ENCODE data around the gene CDH4.

CDH4 gene

DNA sequence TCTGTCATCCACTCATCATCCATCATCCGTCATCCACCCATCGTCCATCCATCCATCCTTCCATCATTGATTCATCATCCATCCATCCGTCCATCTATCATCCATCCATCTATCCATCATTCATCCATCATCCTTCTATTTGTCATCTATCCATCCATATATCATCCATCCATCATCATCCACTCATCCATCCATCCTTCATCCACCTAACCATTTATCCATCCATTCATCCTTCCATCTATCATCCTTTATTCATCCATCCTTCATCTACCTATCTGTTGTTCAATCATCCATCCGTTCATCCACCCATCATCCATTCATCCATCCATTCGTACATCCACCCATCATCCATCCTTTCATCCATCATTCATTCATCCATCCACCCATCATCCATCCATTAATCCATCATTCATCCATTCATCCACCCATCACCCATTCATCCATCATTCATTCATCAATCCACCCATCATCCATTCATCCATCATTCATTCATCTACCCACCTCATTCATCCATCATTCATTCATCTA is 266.4 kb downstream of the CDH4 start:
- no peak for DNase-seq (ENCODE audit: low spot score)

DNA sequence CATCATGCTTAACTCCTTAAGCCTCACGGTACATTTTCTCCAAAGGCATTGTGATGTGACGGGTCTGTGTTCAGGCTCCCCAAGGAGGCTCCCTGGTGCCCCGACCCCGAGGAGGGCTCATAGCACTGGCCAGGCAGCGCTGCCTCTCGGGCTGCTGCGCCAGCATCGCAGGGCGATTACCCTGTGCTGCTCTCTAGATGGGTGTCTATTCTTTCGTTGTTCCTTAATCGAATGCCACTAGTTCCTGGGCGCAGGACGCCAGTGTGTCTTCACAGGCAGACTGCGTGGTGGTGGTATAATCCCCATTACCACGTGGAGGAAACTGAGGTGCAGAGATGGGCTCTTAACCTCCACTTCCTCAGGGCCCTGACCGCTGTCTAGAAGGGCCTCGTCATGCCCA is 267.4 kb downstream of the CDH4 start:
- no peak for DNase-seq (ENCODE audit: low spot score)

DNA sequence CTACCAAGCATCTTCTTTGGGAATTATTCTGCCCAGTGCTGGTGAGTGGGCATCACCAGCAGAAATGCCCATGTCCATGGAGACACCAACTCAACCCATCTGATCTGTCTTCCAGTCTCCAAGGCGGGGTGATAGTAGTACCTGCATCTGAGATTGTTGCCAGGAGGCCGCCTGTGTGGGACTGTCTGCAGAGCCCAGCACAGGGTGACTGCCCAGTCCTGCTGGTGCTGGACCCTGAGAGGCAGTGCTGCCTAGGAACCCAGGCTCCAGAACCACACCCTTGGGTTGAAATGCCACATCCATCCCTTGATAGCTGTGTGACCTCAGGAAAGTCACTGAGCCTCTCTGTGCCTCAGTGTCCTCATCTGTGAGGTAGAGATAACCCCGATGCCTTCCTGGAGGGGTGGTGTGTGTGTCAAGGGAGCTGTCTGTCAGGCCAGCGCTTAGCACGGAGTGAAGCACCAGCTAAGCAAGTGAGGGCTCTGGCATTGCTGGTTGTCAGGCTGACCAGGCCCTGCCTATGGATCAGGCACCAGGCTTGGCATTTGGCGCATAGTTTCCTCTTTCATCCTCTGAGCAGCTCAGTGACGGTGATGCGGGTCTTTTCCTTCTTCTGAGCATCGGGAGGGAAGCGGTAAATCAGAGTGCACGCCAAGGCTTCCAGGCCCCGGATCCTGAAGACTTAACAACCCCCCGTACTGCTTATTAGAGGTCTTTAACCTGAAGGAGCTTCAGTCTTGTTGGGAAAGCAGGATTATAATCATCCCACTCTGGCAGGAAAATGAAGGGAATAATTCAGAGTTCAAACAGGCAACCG is 268.2 kb downstream of the CDH4 start:
- DNase-seq (ENCODE audit: low spot score) = no peak

DNA sequence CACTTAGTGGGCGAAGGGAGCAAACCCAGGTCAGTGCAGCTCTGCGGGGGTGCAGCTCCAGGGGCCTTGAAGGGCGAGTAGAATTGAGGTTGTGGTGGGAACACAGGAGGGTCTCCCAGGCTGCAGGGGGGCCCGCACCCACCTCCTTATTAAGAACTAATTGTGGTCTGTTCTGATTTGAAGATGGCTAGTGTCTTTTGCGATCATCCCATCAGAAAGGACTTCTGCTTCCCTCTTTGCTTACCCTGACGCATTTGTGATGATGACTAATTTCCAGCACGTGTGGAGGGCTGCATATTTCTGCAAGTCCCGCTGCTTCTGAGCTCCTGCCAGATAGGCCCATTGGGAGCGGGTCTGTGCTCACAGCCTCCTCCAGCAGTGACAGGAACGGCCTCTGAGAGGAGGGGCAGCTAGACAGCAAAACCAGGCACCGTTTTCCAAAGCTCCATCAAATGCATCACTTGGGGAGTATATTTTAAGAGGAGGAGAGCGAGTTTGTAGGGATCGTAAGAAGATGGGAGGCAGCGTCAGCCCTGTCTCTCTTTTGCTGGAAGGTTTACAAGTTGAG is 268.9 kb downstream of the CDH4 start:
- DNase-seq (ENCODE audit: low spot score) = no peak

DNA sequence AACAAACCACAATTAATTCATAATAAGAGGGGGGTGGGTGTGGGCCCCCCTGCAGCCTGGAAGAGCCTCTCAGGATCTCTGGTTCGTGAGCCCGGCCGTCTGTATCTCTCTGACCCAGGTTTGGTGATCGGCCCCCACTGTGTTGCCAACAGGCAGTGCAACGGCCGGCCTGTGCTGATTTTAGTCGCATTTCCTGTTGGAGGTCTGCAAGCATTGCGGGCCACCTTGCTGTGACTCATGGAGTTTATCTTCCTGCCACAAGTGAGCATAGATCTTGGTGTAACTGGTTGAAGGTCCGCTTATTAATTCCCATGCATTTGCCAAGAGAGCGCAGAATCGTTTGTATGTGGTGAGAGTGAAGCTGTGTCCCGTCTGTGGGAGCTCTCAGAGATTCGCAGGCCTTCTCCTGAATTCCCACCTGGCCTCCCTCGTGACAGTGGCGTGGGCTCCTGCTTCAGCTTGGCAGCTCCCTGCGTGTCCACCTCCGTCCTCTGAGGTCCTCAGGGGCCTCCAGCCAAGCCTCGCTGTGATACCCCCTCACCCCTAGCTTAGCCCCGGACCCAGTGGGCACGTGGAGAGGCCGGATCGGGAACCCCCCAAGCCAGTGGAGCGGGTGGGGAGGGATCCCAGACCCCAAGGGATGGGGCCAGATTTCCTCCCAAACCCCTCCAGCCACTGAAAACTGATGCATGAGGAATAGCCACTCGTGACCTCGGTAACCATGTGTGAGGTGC is 269.8 kb downstream of the CDH4 start:
- no peak for DNase-seq (ENCODE audit: low spot score)

DNA sequence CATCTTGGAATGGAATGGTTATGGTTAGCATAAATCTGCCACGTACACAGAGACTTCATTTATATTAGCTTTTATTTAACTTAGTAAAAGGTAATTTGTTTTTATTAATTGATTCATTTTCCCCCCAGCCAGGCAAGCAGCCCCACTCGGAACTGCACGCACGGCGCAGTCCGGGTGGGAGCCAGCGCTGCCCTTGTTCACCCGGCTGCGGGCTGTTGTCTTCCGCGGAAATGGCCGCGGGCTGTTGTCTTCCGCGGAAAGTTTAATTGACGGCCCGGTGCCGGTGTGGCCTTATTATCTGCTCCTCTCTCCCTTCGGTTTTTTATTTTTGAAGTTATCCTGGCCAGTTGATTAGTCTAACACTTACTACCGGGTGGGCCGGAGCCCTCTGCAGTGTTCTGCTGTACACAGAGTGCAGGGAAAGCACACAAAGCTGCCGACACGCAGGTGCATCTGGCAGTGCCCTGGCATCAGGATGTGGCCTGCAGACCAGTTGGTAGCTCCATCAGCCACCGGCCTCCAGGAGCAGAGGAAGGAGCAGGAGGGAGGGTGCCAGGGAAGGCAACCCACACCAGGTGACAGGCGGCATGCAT is 270.5 kb downstream of the CDH4 start:
- no peak for DNase-seq (ENCODE audit: low spot score)

DNA sequence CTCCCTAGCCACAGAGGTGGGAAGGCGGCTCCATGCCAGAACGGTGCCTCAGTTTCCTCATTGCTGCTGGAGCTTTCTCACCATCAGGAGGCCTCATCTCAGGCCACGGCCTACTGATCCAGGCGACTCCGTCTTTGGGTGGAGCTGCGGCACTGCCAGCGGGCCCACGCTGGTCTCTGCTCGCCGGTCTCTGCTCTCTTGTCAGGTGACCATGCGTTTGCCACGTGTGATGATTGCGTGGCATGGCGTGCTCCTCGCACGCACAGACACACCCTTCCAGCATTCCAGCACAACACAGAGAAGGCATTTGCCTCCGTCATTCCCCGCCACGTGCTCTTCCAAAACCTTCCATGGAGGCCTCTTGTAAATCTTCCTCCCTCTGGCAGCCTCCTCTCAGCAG is 271.1 kb downstream of the CDH4 start:
- no peak for DNase-seq (ENCODE audit: low spot score)

DNA sequence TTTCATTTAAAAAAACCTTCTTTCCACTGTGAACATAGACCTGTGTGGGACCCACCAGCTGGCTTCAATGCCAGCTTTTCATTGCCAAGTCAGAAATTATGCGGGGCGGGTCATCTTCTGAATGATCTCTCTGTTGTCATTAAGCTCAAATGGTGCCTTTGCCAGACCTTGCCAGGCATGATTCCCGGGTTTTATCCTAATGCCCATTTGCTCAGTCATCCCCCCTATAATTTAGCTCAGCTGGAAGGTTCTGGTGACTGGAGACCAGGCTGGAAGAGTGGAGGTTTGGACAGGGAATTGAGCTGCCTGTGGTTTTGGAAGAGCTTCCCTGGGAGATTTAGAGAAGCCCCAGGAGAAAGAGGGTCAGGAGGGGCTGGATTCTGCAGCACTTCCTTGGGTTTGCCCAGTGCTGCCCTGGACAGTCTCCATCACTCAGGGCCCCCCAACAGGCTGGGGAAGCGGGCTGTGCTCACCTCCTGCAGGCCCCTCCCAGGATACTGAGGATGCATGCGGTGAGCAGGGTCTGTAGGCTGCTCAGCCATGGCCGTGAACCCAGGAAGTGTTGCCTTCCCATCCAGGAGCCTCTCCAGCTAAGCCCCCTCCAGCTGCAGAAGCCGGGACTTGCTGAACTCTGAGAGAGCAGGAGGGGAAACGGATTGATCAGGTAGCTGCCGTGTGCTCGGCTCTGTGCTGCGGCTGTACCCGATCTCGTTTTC is 273.0 kb downstream of the CDH4 start:
- DNase-seq (ENCODE audit: low spot score) = no peak

DNA sequence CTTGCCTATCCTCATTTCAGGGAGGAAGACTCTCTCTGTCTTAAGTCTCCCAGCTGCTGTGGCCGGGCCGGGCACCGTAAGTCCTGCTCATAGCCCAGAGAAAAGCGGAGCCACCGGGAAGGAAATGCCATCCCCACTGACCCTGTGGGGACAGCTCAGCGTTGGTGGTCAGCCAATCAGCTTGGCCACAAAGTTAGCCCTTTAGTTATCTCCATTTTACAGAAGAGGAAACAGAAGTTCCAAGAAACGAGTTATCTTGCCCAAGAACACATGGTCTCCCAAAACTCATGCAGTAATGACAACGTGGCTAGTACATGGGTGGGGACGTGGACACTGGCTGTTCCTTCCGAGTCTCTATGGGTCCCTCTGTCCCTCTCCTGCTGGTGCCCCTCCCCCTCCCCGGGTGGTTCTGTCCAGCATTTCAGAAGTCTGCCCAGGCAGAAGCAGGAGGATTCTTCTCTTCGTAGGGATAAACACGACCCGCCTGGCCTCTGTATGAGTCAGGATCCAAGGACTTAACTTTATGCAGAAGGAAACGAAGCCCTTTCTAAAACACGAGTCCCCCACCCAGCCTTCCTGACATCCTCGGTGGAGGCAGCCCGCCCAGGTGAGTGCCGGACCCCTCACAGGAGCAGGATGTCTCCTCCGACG is 273.8 kb downstream of the CDH4 start:
- no peak for DNase-seq (ENCODE audit: low spot score)

DNA sequence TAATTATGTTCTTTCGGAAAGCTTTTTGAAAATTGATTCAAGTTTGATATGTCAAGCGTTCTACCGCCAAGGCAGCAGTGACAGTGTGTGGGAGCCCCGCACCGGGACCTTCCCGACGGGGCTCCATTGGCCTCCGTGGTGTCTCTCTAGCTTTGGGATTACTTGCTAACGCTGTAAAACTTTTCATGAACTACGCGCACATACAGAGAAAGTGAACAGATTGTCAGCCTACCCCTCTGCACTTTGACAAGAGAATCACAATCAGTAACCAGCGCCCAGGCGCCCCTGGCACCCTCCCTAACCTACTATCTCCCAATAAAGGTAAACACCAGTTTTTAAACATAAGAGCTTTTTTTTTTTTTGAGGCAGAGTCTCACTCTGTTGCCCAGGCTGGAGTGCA is 274.8 kb downstream of the CDH4 start:
- no peak for DNase-seq (ENCODE audit: low spot score)

DNA sequence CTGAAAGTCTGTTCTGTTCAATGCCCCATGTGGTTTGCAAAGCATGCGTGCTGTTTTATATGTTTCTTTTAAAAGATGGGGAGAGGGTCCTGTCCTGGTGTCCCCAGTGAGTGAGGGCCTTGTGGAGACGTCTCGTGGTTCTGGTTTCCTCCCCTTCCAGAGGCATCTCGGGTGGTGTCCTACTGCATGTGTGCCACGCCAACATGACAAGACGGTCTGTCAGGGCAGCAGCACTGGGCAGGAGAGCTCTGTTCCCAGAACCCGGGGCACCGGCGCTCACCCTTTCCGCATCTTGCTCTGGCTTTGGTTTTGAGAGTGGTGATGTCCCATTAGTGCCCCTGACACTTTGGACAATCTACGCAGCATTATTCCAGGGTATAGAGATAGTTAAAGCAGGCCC is 275.6 kb downstream of the CDH4 start:
- DNase-seq (ENCODE audit: low spot score) = no peak

DNA sequence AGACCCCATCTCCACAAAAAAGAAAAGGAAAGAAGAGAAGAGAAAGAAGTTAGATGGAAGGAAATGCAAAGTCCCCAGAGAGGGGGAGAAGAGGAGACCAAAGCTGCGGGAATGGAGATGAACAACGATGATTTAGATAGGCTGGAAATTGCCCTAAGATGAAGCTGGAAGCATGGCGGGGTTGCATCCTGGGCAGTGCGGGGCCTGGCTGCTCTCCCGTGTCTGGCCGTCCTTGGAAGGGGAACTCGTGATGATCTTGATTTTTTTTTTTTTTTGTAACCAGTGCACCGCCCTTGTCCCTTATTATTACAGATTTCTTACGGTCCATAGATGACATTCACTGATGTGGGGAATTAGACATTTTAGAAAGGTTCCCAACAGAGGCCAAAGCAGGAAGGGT is 276.5 kb downstream of the CDH4 start:
- no peak for DNase-seq (ENCODE audit: low spot score)

DNA sequence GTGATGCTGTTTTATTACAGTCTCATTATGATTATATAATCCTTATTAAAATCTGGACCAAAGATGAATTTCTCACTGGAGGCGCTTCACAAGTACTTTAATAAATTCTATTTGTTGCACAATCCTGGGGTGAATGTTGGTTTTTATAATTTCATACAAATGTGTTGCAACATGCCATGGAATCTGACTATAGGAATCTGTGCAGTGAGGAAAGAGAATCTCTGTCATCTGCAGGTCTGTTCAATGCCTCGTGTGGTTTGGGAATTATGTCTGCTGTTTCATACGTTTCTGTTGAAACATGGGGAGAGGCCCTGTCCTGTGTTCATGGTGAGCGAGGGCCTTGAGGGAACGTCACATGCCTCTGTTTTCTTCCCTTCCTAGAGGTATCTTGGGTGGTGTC is 277.3 kb downstream of the CDH4 start:
- no peak for DNase-seq (ENCODE audit: low spot score)

DNA sequence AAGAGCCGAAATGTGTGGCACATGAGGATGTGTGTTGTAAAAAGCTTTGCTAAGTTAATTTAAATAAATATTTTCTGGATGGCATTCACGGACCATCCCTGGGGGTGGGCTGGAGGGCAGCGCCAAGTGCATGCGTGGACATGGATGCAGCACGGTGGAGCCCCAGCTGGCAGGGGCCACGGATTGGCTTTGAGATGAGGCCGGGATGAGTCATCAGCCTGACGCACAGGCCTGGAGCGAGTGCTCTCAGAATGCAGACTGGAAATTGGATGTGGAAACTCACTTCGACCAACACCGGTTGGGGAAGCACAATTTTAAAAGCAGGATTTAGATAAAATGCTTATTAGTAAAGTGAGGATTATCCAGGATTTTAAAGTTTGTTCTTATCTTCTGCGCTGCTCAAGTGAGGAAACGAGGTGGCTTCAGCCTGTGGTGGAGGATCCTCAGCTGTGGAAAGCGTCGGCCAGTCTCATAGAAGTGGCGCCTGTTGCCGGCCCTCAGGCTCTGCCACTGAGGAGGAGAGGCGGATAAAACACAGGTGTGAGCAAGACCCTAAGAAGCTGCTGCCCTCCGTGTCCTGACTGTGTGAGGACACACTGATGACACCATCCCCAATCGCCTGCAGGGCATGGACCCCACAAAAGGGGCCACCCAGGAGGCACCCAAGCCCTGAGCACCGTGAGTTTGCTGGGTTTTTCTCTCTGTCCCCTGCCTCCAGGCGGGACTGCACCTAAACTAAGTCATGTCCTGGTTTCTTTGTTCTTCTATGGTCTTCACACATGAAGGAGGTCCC is 279.7 kb downstream of the CDH4 start:
- no peak for DNase-seq (ENCODE audit: low spot score)

DNA sequence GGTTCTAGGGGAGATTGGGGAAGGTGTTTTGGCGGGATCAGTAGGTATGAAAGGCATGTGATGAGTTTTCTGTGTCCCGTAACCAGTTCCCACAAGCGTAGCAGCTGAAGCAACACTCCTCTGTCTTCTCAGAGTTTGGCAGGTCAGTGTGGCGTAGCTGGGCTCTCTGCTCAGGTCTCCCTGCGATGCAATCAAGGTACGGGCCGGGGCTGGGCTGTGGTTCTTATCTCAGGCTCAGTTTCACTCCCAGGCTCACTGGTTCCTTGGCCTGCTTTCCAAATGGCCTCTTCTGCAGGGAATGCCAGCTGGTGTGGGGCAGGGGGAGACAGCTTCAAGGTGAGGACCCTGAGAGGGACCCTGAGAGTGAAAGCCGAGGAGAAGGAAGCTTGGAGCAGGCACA is 280.7 kb downstream of the CDH4 start:
- no peak for DNase-seq (ENCODE audit: low spot score)

DNA sequence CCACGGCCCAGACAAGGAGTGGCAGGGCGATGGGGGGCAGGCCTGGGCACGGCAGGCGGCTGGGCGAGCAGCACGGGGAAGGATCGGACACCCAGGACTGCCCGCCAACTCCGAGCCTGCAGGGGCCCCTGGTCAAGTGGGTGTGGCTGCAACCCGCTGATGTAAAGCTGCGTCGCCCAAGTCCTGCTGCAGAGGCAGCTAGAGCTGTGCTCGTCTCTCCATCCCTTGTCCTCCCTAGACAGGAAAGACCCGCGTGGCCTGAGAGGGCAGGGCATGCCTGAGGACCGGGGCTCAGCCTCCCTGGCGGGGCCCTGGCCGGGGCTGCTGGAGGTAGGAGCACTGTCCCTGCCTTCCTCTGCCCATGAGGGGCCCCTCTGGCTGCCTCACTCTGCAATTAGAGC is 281.2 kb downstream of the CDH4 start:
- no peak for DNase-seq (ENCODE audit: low spot score)

DNA sequence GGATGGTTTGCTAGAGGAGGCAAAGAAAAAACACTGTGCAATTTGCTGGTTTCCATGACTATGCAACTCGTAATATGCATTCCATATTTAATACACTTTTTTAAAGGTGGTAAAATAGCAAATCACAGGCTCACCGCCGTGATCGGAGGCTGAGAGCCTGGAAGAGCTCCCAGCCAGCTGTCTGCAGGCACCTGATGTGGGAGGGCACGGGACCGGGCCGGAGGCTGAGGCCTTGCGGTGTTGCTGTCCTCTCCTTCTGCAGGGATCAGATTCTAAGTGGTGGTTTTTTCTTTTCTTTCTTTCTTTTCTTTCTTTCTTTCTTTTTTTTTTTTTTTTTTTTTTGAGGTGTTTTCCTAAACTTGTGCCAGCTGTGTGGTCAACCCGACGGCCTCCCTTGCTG is 282.3 kb downstream of the CDH4 start:
- DNase-seq (ENCODE audit: low spot score) = no peak

DNA sequence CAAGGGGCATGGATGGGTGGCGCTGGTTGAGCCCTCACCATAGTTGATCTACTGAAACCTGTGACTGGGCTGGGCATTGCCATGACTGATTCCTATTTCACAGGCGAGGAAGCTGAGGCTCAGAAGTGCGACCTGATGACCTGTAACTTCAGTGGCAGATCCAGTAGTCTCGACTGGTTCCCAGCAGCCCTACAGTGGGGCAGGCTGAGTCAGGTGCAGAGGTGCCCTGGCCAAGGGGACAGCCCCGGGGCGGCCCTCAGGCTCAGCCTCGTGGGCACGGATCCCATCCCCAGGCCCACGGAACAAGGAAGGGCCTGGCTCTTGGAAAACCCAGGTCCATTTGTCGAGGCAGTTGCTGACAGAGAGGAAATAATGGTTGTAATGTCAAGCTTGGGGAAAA is 283.0 kb downstream of the CDH4 start:
- DNase-seq (ENCODE audit: low spot score) = no peak

DNA sequence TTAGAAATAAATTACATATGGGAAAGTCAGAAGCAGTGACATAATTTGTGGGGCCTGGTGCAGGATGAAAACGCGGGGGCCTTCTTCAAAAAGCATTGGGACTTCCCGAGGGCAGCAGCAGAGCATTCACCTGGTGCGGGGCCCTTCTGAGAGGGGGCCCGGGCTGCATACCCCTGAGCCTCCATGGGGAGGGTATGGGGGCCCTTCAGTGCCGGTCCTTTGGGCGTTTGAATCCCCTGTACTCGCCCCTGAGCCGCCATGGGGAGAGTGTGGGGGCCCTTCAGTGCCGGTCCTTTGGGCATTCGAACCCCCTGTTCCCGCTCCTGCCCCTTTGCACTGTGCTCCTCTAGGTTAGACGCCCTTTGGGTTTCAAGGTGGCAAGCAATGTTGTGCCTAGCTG is 283.5 kb downstream of the CDH4 start:
- DNase-seq (ENCODE audit: low spot score) = no peak

DNA sequence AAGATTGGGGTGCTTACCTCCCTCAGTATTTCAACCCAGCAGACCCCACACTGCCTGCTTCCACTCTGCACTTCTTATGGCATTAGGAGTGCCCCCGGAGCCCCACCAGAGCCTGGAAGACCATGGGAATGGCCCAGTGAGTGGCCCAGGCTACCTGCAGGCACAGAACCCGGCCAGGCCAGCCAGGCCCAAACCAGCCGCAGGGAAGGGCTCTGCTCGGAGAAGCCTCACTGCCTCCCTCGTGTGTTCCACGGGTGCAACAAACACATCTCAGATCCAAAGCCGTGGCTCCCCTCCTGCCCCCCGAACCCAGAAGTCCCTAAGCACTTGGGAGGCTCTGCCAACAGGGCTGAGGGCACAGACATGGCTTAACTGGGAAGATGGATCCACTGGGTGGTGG is 283.9 kb downstream of the CDH4 start:
- DNase-seq (ENCODE audit: low spot score) = no peak

DNA sequence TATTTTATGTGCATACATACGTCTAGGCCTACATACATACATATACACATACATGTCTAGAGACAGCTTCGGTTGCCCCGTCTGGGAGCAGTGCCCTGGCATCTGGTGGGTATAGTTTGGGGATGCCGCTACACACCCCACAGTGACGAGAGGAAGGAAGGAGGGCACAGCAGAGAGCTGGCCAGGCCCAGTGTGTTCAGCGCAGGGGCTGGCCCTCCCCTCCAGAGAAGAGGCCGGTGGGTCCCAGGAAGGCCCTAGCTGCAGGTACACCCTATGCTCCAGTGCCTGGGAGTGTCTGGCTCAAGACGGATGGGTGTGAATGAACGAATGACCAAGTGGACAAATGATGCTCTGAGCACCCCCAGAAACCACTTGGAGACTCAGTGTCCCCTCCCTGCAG is 284.6 kb downstream of the CDH4 start:
- no peak for DNase-seq (ENCODE audit: low spot score)
